ENCODE measurements around the gene DSC3. TPM values are rescaled to one million over a fixed set of nuclear protein-coding genes. Genes with fewer than 3 reads are reported as not detected.

DSC3 gene
- total and polyA plus RNA-seq, 2 donors (not counting 3 experiments of a cell fraction or from before 2014, with no cell fraction given), result 0.04 to 0.18 TPM

DNA sequence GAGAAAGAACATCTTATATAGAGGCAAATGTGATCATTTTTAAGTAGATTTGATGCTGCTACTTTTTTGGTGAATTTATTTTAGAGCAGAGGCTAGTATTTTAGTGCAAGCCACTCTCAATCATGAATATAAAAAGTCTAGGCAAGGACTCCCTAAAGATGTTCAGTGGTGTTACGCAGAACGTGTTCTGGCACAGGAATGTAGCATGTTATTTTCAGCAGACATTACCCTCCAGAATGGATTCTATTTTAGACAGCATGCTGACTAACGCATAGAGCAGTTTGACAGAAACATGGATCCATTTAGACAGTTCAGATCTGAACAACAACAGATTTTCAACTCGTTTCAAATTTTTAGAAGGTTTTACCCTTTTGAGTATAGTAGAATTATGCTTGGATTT is 54.1 kb downstream of the DSC3 start:
- FAIRE-seq (no peak), DNase-seq (ENCODE audit: low read depth, low spot score) (no peak)
- Histone ChIP-seq H3K27ac (ENCODE audit: insufficient read depth, low read depth, low read length) (no peak overlapping the region), H3K4me3 (replicated peaks in 1 of 3; ENCODE audit: insufficient read depth in 1 of 3, low read depth in 1 of 3, low read length in 3 of 3) (no peak overlapping the region), H4K20me1 (replicated peaks; ENCODE audit: control insufficient read depth, extremely low read depth, insufficient read depth, low read length) (no peaks in the 10 kb centered on the region), H2AFZ (ENCODE audit: low read depth, low read length) (no peak overlapping the region), H3K79me2 (ENCODE audit: control insufficient read depth, insufficient read depth, low read length) (no peaks in the 10 kb centered on the region), H3K9me1 (replicated peaks; ENCODE audit: control insufficient read depth, extremely low read depth, insufficient read depth, low read length) (no peaks in the 10 kb centered on the region), H3K27me3 (ENCODE audit: control insufficient read depth in 2 of 2, insufficient read depth in 2 of 2, low read length in 2 of 2) (no peaks in the 10 kb centered on the region), H3K4me2 (ENCODE audit: insufficient read depth, low read length) (no peak overlapping the region), H3K4me1 (ENCODE audit: control insufficient read depth, extremely low read depth, insufficient read depth, low read length) (no peaks in the 10 kb centered on the region), H3K36me3 (ENCODE audit: control insufficient read depth in 2 of 2, extremely low read depth in 1 of 2, insufficient read depth in 2 of 2, low read length in 2 of 2) (no peaks in the 10 kb centered on the region), H3K9ac (replicated peaks; ENCODE audit: extremely low read depth, insufficient read depth, low read length) (no peak overlapping the region), H3K9me3 (replicated peaks; ENCODE audit: control insufficient read depth, insufficient read depth, low read length) (no peaks in the 10 kb centered on the region)
- dilution Hi-C loops (cut with MboI; ENCODE audit: extremely low pct_ligation_motif_present, low sequenced_read_pairs), result no loop called here
- no TSS peak for BruUV-seq (replicated peaks)
- ChIA-PET CTCF (no interaction called here), POLR2A (no interaction called here)
- intact Hi-C loops (cut with micrococcal nuclease), result no loop called here
- TF ChIP-seq GATA2 (IDR thresholded peaks at IDR 0.05; ENCODE audit: insufficient read depth, insufficient read length, low read depth, low read length), result no peak
- TF ChIP-seq, protein P1, sequence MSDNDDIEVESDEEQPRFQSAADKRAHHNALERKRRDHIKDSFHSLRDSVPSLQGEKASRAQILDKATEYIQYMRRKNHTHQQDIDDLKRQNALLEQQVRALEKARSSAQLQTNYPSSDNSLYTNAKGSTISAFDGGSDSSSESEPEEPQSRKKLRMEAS (IDR thresholded peaks at IDR 0.05; ENCODE audit: insufficient read depth, insufficient read length), result no peak
- no peak for TF ChIP-seq POLR2A (IDR thresholded peaks at IDR 0.05; ENCODE audit: low read depth, low read length)
- no peak for TF ChIP-seq EZH2 (IDR thresholded peaks at IDR 0.05; ENCODE audit: borderline replicate concordance, low read depth, low read length, severe bottlenecking)
- no peak for TF ChIP-seq MYC (IDR thresholded peaks at IDR 0.05; ENCODE audit: low read depth, low read length)
- TF ChIP-seq POLR2AphosphoS5 (IDR thresholded peaks at IDR 0.05; ENCODE audit: insufficient read depth, low read depth, low read length), result no peak
- no peak for TF ChIP-seq FOS (IDR thresholded peaks at IDR 0.05; ENCODE audit: borderline replicate concordance, insufficient read depth, low read length)
- no peak for TF ChIP-seq JUN (IDR thresholded peaks at IDR 0.05; ENCODE audit: borderline replicate concordance, insufficient read depth, insufficient read length, low read depth)
- TF ChIP-seq, protein P2, sequence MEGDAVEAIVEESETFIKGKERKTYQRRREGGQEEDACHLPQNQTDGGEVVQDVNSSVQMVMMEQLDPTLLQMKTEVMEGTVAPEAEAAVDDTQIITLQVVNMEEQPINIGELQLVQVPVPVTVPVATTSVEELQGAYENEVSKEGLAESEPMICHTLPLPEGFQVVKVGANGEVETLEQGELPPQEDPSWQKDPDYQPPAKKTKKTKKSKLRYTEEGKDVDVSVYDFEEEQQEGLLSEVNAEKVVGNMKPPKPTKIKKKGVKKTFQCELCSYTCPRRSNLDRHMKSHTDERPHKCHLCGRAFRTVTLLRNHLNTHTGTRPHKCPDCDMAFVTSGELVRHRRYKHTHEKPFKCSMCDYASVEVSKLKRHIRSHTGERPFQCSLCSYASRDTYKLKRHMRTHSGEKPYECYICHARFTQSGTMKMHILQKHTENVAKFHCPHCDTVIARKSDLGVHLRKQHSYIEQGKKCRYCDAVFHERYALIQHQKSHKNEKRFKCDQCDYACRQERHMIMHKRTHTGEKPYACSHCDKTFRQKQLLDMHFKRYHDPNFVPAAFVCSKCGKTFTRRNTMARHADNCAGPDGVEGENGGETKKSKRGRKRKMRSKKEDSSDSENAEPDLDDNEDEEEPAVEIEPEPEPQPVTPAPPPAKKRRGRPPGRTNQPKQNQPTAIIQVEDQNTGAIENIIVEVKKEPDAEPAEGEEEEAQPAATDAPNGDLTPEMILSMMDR (IDR thresholded peaks at IDR 0.05; ENCODE audit: extremely low read depth in 1 of 2, insufficient read depth in 1 of 2, low read depth in 1 of 2, low read length in 2 of 2), result no peak
